Uterus (tissue), 4 donors: ENCODE results near the gene IFT20. TPM values are rescaled to one million over a fixed set of nuclear protein-coding genes. Genes with fewer than 3 reads are reported as not detected.

Experiments used
- DNase-seq, 2 donors: peaks; one replicate each; pipeline ENCODE4 v3.0.0-alpha.2; 2019 to 2020
- H3K27ac ChIP-seq, 2 donors: fragments of 200-600 bp; sonication (generic); 1 replicate in 1 of 2; 2 replicates in 1 of 2; pipeline ENCODE4 v1.5.1; 2016 to 2018
- H3K27me3 ChIP-seq, 2 donors: fragments of 200-600 bp; sonication (generic); one replicate each; pipeline ENCODE4 v1.5.1; 2018 to 2019; ENCODE audit warnings: control low read depth in 1 of 2
- H3K36me3 ChIP-seq, 2 donors: fragments of 200-600 bp; sonication (generic); one replicate each; pipeline ENCODE4 v1.5.1; 2019; ENCODE audit warnings: control low read depth in 1 of 2
- H3K4me1 ChIP-seq, 2 donors: fragments of 200-600 bp; sonication (generic); one replicate each; pipeline ENCODE4 v1.5.1; 2018 to 2019; ENCODE audit warnings: control low read depth in 1 of 2
- H3K4me3 ChIP-seq, 2 donors: fragments of 200-600 bp; sonication (generic); 1 replicate in 1 of 2; 2 replicates in 1 of 2; pipeline ENCODE4 v1.5.1; 2018 to 2019; ENCODE audit warnings: mild to moderate bottlenecking in 1 of 2
- H3K9me3 ChIP-seq, 2 donors: fragments of 200-600 bp; sonication (generic); one replicate each; pipeline ENCODE4 v1.5.1; 2019; ENCODE audit warnings: control low read depth in 1 of 2
- CTCF ChIP-seq, 4 experiments: fragments of 200-600 bp in 2 of 4; fragments of 450-650 bp in 2 of 4; sonication (generic) in 2 of 4; IDR thresholded peaks; one replicate each; pipeline ENCODE4 v1.5.1; 2016 to 2019; ENCODE audit warnings: antibody characterized with exemption in 4 of 4, mild to moderate bottlenecking in 2 of 4, moderate library complexity in 1 of 4
- POLR2A ChIP-seq, 2 donors: fragments of 450-650 bp; IDR thresholded peaks; one replicate each; pipeline ENCODE4 v1.6.1; 2016; ENCODE audit warnings: antibody characterized with exemption in 2 of 2, mild to moderate bottlenecking in 1 of 2, moderate library complexity in 1 of 2
- intact Hi-C: fragments of 100-400 bp; cut with DNase I; formaldehyde crosslinking; loops from one replicate; pipeline ENCODE4 v1.15.1; 2023; ENCODE audit warnings: low total_unique reads
- total RNA-seq, 4 donors: library from RNA; depleted of rRNA in 3 of 4; stranded (reverse); fragments of >200 nt in 3 of 4; gene quantifications; one replicate each; pipeline versions ENCODE4 v1.1.0 to v1.2.4, GENCODE V29; 2014 to 2023
- donor health status: DM: yes; HTN: yes; CAD: no.

Gene IFT20
- total RNA-seq, 4 donors from 2014 or later: 30.5 to 241 (median 59.1) TPM

DNA sequence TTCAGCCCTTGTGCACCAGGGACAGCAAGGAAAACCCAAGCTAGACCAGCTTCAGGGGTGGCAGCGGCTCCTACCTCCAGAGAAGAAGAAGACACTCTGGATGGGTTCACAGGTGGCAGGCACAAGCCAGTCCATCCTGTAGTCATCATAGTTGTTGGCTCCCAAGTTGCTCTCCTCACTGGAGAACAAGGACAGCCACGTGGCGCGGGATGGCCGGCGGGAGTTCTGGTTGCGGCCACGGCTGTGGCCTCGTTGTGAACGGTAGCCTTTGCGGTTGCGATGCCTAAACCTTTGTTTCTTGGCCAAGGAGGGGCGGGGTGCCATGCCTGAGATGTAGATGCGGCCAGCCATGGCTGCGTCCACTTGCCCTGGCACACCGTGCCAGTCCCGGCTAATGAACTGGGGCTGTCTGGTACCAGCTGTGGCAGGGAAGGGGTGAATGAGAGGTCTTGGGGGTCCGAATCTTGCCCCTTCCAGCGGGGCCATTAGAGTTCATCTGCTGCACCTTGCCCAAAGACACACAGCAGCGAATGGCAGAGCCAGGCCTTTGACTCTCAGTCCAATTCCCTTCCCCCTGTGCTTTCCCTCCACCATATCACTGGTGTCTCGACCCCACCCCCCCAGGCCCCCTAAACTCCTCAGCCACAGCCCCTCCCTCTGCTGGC, 32.5 kb upstream of the IFT20 start:
- Histone ChIP-seq H3K36me3 (no peaks in the 10 kb centered on the region), H3K27me3 (no peaks in the 10 kb centered on the region), H3K4me1 (peaks cover 0 to 1% of the 10 kb centered on the region in 2 donors), H3K4me3 (no peak overlapping the region), H3K9me3 (no peaks in the 10 kb centered on the region), H3K27ac (no peak overlapping the region)
- intact Hi-C loops: no loop called here
- TF ChIP-seq POLR2A (IDR thresholded peaks at IDR 0.05) (no peak), CTCF (IDR thresholded peaks at IDR 0.05) (no peak)
- DNase-seq: no peak

GRCh38 chr17:28366605-28367004, 31.3 kb upstream of the IFT20 start:
- H3K4me3 ChIP-seq: no peak overlapping the region
- no peak for TF ChIP-seq CTCF (IDR thresholded peaks at IDR 0.05)
- TF ChIP-seq POLR2A (IDR thresholded peaks at IDR 0.05): no peak
- DNase-seq: no peak
- H3K36me3 ChIP-seq: no peaks in the 10 kb centered on the region
- no peaks in the 10 kb centered on the region for H3K27me3 ChIP-seq
- no peak overlapping the region for H3K27ac ChIP-seq
- intact Hi-C loops: no loop called here
- no peaks in the 10 kb centered on the region for H3K9me3 ChIP-seq
- H3K4me1 ChIP-seq: no peaks in the 10 kb centered on the region

GRCh38 chr17:28365487-28365886, 30.2 kb upstream of the IFT20 start:
- Histone ChIP-seq H3K4me1 (no peaks in the 10 kb centered on the region), H3K36me3 (no peaks in the 10 kb centered on the region), H3K27me3 (no peaks in the 10 kb centered on the region), H3K27ac (no peak overlapping the region), H3K9me3 (no peaks in the 10 kb centered on the region), H3K4me3 (no peak overlapping the region)
- no peak for DNase-seq
- TF ChIP-seq POLR2A (IDR thresholded peaks at IDR 0.05): no peak
- no peak for TF ChIP-seq CTCF (IDR thresholded peaks at IDR 0.05)
- intact Hi-C loops: no loop called here

DNA sequence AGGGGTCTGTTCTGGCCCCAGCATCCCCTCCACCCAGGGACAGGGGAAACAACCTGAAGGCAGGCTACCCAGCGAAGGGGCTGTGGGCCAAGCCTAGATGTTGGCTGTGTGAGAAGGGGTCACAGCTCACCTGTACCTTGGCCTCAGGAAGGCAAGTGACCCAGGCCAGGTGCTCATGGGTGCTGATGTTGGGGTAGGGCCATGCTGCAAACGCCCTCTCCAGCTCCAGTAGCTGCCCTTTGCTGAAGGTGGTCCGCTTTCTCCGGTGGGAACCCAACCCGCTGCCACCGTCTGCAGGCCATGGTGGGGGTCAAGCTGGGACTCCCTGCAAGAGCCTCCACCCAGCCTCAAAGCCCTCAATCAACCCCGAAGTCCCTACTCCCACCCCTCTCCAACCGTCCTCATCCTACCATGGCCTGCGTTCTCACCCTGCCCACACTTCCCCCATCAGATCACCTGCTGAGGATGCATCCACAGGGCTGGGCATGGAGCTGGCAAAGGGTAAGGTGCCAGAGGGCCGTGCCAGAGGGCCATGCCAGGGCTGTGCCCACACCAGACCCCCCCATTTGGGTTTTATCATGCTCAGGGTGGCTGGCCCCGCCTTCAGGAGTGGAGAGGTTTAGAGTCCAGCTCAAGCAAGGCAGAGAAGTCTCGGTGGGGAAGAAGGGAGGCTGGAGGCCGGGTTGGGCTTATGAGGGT, 29.5 kb upstream of the IFT20 start, which contains the start of gene SEBOX:
SEBOX (minus strand) TSS at position 535 of the 699 bp plus-strand sequence; CDS start at position 487, 48 bp downstream.
- Histone ChIP-seq H3K4me1 (no peaks in the 10 kb centered on the region), H3K9me3 (no peaks in the 10 kb centered on the region), H3K27me3 (no peaks in the 10 kb centered on the region), H3K4me3 (no peak within 1 kb of the TSS), H3K27ac (no peak within 1 kb of the TSS), H3K36me3 (no peaks in the 10 kb centered on the region)
- no peak for DNase-seq
- intact Hi-C loops: no loop called here
- TF ChIP-seq CTCF (IDR thresholded peaks at IDR 0.05) (no peak), POLR2A (IDR thresholded peaks at IDR 0.05) (no peak)
